ENCODE results near the gene OPRPN.

OPRPN gene

GRCh38 chr4:70397580-70397979 is at the start of gene OPRPN:
Gene OPRPN, plus strand, starts transcription at chr4:70397940. Its CDS starts 1,346 bp downstream, at chr4:70399286.
- H3K27me3 ChIP-seq (ENCODE audit: low read length): no peaks in the 10 kb centered on the region
- no peaks in the 10 kb centered on the region for H3K9me3 ChIP-seq (ENCODE audit: insufficient read depth, low read length)
- no peaks in the 10 kb centered on the region for H4K20me1 ChIP-seq (ENCODE audit: low read depth, low read length)
- no peak within 1 kb of the TSS for H2AFZ ChIP-seq (ENCODE audit: low read depth, low read length, severe bottlenecking)
- no peak within 1 kb of the TSS for H3K4me3 ChIP-seq (ENCODE audit: insufficient read depth, low read length, poor library complexity, severe bottlenecking)
- H3K27ac ChIP-seq (ENCODE audit: low read depth, low read length): no peak within 1 kb of the TSS
- TF ChIP-seq EZH2phosphoT487 (conservative IDR thresholded peaks at IDR 0.05; ENCODE audit: low read length) (no peak), CTCF (IDR thresholded peaks at IDR 0.05; ENCODE audit: insufficient read depth, low read length, poor library complexity, severe bottlenecking) (no peak)
- H3K4me2 ChIP-seq (ENCODE audit: low read depth, low read length, poor library complexity, severe bottlenecking): no peak within 1 kb of the TSS
- no peaks in the 10 kb centered on the region for H3K79me2 ChIP-seq (ENCODE audit: insufficient read depth, low read length)
- no peaks in the 10 kb centered on the region for H3F3A ChIP-seq (ENCODE audit: insufficient read depth)
- H3K9ac ChIP-seq (ENCODE audit: low read length): no peak within 1 kb of the TSS
- no peaks in the 10 kb centered on the region for H3K36me3 ChIP-seq (ENCODE audit: low read length)
- H3K9me2 ChIP-seq (replicated peaks; ENCODE audit: insufficient read depth, low read length): no peaks in the 10 kb centered on the region

- H3K4me3 ChIP-seq (ENCODE audit: insufficient read depth, low read length, poor library complexity, severe bottlenecking): no peak overlapping the region
- no peaks in the 10 kb centered on the region for H3K27me3 ChIP-seq (ENCODE audit: low read length)
- H3K9me3 ChIP-seq (ENCODE audit: insufficient read depth, low read length): no peaks in the 10 kb centered on the region
- no peak overlapping the region for H2AFZ ChIP-seq (ENCODE audit: low read depth, low read length, severe bottlenecking)
- H3K36me3 ChIP-seq (ENCODE audit: low read length): no peaks in the 10 kb centered on the region
- H3K79me2 ChIP-seq (ENCODE audit: insufficient read depth, low read length): no peaks in the 10 kb centered on the region
- no peaks in the 10 kb centered on the region for H3K9me2 ChIP-seq (replicated peaks; ENCODE audit: insufficient read depth, low read length)
- TF ChIP-seq EZH2phosphoT487 (conservative IDR thresholded peaks at IDR 0.05; ENCODE audit: low read length) (no peak), CTCF (IDR thresholded peaks at IDR 0.05; ENCODE audit: insufficient read depth, low read length, poor library complexity, severe bottlenecking) (no peak)
- no peaks in the 10 kb centered on the region for H3F3A ChIP-seq (ENCODE audit: insufficient read depth)
- no peak overlapping the region for H3K27ac ChIP-seq (ENCODE audit: low read depth, low read length)
- H3K4me2 ChIP-seq (ENCODE audit: low read depth, low read length, poor library complexity, severe bottlenecking): no peak overlapping the region
- no peaks in the 10 kb centered on the region for H4K20me1 ChIP-seq (ENCODE audit: low read depth, low read length)
- H3K9ac ChIP-seq (ENCODE audit: low read length): no peak overlapping the region
Observed at GRCh38 chr4:70356185-70356584, 41.6 kb upstream of the OPRPN start.

GRCh38 chr4:70359115-70359661 is 38.6 kb upstream of the OPRPN start:
- H3K79me2 ChIP-seq (ENCODE audit: insufficient read depth, low read length): no peaks in the 10 kb centered on the region
- no peaks in the 10 kb centered on the region for H3K9me2 ChIP-seq (replicated peaks; ENCODE audit: insufficient read depth, low read length)
- H3F3A ChIP-seq (ENCODE audit: insufficient read depth): no peaks in the 10 kb centered on the region
- no peak overlapping the region for H2AFZ ChIP-seq (ENCODE audit: low read depth, low read length, severe bottlenecking)
- no peak overlapping the region for H3K4me3 ChIP-seq (ENCODE audit: insufficient read depth, low read length, poor library complexity, severe bottlenecking)
- no peak overlapping the region for H3K4me2 ChIP-seq (ENCODE audit: low read depth, low read length, poor library complexity, severe bottlenecking)
- no peaks in the 10 kb centered on the region for H4K20me1 ChIP-seq (ENCODE audit: low read depth, low read length)
- no peaks in the 10 kb centered on the region for H3K27me3 ChIP-seq (ENCODE audit: low read length)
- no peak overlapping the region for H3K9ac ChIP-seq (ENCODE audit: low read length)
- no peaks in the 10 kb centered on the region for H3K9me3 ChIP-seq (ENCODE audit: insufficient read depth, low read length)
- no peaks in the 10 kb centered on the region for H3K36me3 ChIP-seq (ENCODE audit: low read length)
- TF ChIP-seq CTCF (IDR thresholded peaks at IDR 0.05; ENCODE audit: insufficient read depth, low read length, poor library complexity, severe bottlenecking) (no peak), EZH2phosphoT487 (conservative IDR thresholded peaks at IDR 0.05; ENCODE audit: low read length) (no peak)
- no peak overlapping the region for H3K27ac ChIP-seq (ENCODE audit: low read depth, low read length)
